Fibroblast of skin of back (primary cell): ENCODE data around the gene CACNA1G.

ENCODE experiments used
- DNase-seq: peaks from one replicate; pipeline ENCODE4 v3.0.0-alpha.2; 2013

CACNA1G gene

GRCh38 chr17:50548831-50549230 is 11.7 kb upstream of the CACNA1G start:
- no peak for DNase-seq

GRCh38 chr17:50549256-50549941 is 11.1 kb upstream of the CACNA1G start:
- DNase-seq: no peak

- DNase-seq: no peak
These were observed 10.5 kb upstream of the CACNA1G start for GRCh38 chr17:50549969-50550368.

GRCh38 chr17:50550661-50551432 is 9.7 kb upstream of the CACNA1G start:
- DNase-seq: peak; percentile 71

DNA sequence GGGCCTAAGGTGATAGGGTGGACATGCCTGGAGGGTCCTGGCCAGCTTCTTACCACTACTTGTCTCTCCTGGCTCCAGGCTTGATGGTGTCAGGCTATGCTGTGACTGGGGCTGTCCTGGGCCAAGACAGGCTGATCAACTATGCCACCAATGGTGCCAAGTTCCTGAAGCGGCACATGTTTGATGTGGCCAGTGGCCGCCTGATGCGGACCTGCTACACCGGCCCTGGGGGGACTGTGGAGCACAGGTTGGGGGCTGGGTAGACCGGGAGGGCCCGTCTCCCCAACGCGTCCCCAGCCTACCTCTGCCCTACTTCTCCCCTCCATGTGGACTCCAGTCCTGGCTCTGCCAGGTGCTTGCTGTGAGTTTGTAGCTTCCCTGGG is 9.1 kb upstream of the CACNA1G start:
- no peak for DNase-seq

DNA sequence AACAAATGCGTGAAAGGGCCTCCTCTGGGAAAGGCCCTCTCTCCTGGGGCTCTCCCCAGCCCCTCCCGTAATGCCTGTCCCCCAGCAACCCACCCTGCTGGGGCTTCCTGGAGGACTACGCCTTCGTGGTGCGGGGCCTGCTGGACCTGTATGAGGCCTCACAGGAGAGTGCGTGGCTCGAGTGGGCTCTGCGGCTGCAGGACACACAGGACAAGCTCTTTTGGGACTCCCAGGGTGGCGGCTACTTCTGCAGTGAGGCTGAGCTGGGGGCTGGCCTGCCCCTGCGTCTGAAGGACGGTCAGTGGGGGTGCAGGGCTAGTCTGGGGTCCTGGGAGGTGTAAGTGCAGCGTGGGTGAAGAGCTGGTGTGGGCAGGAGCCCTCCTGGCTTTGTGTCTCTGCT is 8.6 kb upstream of the CACNA1G start:
- DNase-seq: no peak

- DNase-seq: no peak
These were observed 6.3 kb upstream of the CACNA1G start for GRCh38 chr17:50554201-50554600.

DNA sequence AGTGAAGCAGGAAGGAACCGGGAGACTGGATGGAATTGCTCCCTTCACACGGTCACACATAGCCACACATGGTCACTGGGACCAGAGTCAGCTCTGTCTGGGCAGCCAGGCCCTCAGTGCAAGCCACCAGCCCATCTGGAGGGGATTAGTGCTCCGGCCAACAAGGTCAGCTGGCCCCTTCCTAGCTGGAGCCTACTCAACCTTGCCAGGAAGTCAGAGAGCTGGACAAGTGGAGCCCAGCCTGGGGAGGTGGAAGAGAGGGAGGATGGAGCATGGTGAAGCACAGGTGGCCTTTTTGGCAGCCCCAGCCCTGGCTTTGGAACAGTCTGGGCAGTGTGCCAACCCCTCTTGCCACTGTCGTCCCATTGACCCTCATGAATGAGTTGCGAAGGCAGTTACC is 3.7 kb upstream of the CACNA1G start:
- no peak for DNase-seq

GRCh38 chr17:50557630-50558029 is 2.9 kb upstream of the CACNA1G start:
- no peak for DNase-seq

DNA sequence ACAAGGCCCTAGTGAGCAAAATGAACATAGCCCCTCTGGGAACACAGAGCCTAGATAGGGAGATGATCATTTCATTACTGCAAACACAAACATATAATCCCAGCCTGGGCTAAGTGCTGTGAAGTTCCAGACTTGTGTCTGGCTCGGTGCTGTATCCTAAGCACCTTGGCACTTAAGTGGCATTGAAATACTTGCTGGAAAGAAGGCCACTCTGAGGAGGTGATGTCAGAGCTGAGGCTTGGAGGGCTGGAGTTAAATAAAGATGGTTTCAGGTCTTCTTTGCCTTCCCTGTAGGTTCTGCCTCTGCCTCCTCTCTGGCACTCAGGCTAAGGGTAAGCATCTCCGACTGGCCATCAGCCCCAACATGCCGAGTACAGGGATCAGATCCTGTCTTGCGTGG is 2.4 kb upstream of the CACNA1G start:
- DNase-seq: no peak

- no peak for DNase-seq
These were observed 2.0 kb upstream of the CACNA1G start for GRCh38 chr17:50558581-50558940.

DNA sequence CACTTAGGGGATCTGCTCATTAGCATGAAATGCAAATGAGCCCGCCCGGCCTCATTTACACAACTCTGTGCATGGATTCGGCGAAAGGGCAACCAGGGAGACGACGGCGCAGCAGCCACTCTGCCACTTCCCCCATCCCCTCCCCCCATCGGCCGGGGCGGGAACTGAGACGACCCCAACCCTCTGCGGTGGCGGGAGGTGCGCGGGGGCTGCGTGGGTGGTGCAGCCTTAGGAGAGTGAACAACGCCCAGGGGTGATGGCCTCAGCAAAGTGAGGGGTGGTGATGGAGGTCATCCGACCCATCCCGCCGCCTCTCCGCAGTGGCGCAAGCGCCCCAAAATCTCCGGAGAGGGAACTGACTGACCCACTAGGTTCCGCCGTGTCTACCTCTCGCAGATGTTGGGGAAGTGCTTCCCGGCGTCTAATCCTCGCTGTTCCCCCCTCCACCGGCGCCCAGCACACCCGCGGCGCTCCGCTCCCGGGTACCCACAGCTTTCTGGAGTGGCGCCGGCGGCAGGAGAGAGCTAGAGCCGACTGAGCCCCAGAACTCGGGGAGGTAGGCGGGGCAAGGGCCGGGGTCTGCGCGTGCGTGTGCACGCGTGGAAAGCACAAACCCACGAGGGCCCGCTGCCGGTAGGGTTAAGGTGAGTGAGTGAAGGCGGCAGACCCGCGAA is 1.4 kb upstream of the CACNA1G start:
- DNase-seq: no peak

- DNase-seq: peak; percentile 54
These were observed 786 bp upstream of the CACNA1G start for GRCh38 chr17:50559674-50560184.

- DNase-seq: no peak
These were observed 623 bp downstream of the CACNA1G start for GRCh38 chr17:50560931-50561745.

DNA sequence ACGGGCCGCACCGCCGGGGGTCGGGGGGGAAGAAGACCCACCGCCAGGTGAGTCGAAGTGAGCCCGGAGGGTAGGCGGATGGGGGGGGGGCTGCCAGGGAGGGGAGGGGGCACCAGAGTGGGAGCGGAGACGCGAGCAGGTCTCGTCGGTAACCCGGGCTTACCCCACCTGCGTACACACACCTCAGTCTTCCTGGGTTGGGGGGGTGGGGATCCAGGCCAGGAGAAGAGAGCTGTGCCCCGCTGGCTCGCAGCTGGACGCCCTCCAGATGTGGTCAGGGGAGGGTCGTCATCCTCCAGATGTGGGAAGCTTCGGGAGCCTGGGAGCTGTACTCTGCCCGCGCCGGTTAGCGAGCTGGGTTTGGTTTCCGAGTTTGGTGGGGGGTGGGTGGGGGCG is 1.2 kb downstream of the CACNA1G start:
- DNase-seq: no peak

GRCh38 chr17:50562242-50563091 is 2.0 kb downstream of the CACNA1G start:
- no peak for DNase-seq

DNA sequence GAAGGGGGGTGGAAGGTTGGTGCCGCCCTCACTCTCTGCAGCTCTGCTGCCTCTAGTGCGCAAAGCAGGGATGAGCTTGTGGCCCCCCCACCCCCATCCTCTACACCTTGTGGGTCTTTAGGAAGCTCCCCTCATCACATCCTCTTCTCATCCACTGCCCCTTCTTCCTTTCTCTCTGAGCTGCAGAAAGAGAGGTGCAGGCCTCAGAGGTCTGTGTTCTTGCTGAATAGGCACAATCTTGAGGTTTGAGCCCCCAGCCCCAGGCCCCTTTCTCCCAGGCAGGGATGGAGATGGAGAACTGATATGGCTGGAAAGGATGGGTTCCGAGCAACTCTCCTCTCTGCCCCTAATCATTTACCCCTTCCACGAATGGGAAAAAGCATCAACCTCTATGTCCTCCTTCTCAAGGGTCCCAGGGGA is 2.6 kb downstream of the CACNA1G start:
- no peak for DNase-seq

DNA sequence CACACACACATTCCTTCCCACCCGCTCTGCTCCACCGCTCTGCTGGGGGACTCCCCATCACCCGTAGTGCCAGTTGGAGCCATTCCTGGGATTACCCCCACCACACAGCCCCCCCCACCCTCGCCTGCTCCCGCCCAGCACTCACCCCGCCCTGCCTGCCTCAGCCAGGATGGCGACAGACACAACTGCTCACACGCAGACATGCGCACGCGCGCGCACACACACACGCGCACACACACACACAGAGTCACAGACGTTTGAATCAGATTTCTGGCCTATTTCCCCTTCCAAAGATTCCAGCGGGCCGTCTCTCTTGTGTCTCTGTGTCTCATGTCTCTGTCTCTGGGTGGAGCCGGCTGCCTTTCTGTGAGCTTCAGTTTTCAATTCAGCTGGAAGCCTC is 4.4 kb downstream of the CACNA1G start:
- peak; percentile 75 for DNase-seq

DNA sequence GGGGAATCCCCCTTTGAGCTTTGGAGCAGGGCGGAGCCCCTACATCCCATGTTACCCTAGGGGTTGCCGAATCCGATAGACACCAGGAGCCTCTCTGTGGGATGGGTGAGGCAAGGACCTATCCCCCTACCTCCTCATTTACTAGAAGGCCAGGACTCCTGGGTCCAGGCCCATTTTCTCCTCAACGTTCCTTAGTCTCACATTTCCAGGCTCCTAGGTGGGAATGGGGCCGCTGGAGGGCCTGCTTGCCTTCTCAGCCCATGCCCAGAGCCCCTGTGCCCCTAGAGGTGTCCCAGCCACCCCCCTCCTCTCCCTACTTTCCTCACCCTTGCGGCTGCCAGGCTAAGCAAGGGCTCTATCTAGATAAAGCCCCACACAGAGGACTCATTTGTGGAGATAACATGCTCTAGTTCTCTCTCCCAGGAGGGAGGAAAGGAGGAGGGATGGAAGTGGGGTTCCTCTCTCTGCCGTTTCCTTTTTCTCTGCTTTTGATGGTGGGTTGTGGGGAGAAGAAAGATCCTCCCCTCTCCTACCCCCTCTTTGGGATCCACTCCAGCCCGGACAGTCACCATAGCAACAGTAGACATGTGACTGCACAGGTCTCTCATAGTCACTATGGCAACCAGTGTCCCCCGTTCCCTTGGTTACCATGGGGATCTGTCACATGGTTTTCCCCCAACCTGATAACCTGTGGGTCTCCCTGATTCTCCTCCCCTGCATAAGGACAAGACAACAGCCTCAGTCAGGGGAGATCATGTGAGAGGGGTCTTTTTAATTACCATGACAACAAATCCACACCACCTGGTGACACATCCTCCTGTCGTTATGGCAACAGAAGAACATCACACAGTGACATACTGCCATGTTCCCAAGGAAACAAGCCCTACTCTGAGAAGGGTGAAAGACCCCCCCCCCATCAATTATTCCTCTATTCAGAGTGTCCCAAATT is 5.2 kb downstream of the CACNA1G start:
- DNase-seq: peak; percentile 32

DNA sequence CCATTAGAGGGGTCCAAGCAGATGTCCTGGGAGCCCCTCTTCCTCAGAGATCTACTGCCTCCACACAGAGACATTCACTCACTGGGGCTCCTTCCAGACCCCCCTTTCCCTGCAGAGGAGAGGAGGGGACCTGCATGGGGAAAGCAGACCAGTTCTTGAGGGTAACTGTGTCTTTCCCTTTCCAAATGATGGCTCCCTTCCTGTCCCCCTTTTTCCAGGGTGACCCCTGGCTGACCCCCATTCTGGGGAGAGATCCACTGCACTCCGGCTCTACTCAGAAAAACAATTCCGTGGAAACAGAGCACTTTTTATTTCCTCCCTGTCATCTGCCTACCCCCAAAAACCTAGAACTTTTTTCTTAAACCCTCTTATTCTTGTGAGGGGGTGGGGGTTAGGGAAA is 6.4 kb downstream of the CACNA1G start:
- no peak for DNase-seq

DNA sequence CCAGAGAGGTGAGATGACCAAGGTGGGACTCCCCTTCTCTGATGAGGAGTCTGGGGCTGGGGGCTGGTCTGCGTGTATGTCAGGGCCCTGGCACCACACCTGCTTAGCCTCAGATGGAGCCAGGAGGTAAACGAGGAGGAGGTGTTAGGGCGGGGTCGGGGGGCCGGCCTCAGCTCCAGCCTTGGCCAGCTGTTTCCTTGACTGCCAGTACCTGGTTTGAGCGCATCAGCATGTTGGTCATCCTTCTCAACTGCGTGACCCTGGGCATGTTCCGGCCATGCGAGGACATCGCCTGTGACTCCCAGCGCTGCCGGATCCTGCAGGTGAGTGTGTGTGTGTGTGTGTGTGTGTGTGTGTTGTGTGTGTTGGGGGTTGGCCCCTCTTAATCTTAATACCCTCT is 8.1 kb downstream of the CACNA1G start:
- no peak for DNase-seq
